ENCODE data around the gene ANK3. TPM values are rescaled to one million over a fixed set of nuclear protein-coding genes. Genes with fewer than 3 reads are reported as not detected.

The ANK3 gene
- total and polyA plus RNA-seq, 2 donors (not counting 1 experiment from before 2014, with no cell fraction given), result 0.50 to 0.79 TPM

DNA sequence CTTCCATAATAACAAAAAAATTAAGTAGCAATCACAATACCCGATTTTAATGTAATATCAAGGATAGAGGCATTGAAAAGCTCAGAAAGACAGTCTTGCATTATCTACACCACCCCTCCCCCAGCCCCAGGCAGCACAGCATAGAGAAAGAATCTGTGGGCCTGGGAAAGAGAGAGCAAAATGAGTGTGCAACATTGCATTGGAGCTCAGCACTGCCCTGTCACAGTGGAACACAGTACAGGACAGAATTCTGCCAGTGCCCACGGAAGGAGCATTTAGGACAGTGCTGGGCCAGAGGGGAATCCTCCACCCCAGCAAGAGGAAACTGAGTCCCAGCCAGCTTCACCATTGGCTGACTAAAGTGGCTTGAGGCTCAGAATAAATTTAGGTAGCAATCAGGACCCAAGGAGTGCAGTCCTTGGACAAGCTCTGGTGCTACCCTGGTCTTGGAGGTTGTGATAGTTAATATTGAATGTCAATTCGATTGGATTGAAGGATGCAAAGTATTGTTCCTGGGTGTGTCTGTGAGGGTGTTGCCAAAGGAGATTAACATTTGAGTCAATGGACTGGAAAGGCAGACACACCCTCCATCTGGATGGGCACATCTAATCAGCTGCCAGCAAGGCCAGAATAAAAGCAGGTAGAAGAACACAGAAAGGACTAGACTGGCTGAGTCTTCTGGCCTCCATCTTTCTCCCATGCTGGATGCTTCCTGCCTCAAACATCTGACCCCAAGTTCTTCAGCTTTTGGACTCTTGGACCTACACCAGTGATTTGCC is 234.4 kb downstream of the ANK3 start:
- TF ChIP-seq, protein P1, sequence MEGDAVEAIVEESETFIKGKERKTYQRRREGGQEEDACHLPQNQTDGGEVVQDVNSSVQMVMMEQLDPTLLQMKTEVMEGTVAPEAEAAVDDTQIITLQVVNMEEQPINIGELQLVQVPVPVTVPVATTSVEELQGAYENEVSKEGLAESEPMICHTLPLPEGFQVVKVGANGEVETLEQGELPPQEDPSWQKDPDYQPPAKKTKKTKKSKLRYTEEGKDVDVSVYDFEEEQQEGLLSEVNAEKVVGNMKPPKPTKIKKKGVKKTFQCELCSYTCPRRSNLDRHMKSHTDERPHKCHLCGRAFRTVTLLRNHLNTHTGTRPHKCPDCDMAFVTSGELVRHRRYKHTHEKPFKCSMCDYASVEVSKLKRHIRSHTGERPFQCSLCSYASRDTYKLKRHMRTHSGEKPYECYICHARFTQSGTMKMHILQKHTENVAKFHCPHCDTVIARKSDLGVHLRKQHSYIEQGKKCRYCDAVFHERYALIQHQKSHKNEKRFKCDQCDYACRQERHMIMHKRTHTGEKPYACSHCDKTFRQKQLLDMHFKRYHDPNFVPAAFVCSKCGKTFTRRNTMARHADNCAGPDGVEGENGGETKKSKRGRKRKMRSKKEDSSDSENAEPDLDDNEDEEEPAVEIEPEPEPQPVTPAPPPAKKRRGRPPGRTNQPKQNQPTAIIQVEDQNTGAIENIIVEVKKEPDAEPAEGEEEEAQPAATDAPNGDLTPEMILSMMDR (conservative IDR thresholded peaks at IDR 0.05 in 1 of 2, IDR thresholded peaks at IDR 0.05 in 1 of 2; ENCODE audit: low read depth in 1 of 2, low read length in 2 of 2), result no peak
- no peak for TF ChIP-seq EZH2 (IDR thresholded peaks at IDR 0.05; ENCODE audit: low read length, missing control alignments)
- Histone ChIP-seq H3K79me2 (ENCODE audit: control insufficient read depth, insufficient read depth, low read length) (no peaks in the 10 kb centered on the region), H3K4me2 (ENCODE audit: extremely low read depth, insufficient read depth, low read length) (no peak overlapping the region), H3K27ac (ENCODE audit: insufficient read depth, low read length) (no peak overlapping the region), H3K4me1 (ENCODE audit: control insufficient read depth, extremely low read depth, insufficient read depth, low read length) (no peaks in the 10 kb centered on the region), H4K20me1 (ENCODE audit: control insufficient read depth, extremely low read depth, insufficient read depth, low read length) (no peaks in the 10 kb centered on the region), H2AFZ (ENCODE audit: low read length) (no peak overlapping the region), H3K36me3 (ENCODE audit: control insufficient read depth, insufficient read depth, low read length) (no peaks in the 10 kb centered on the region), H3K27me3 (ENCODE audit: control insufficient read depth, insufficient read depth, low read length) (no peaks in the 10 kb centered on the region), H3K9ac (ENCODE audit: insufficient read depth, low read length) (no peak overlapping the region), H3K9me3 (ENCODE audit: control insufficient read depth, insufficient read depth, low read depth, low read length) (no peaks in the 10 kb centered on the region), H3K4me3 (replicated peaks in 1 of 4; ENCODE audit: control extremely low read depth in 1 of 4, insufficient read depth in 1 of 4, low read depth in 3 of 4, low read length in 4 of 4) (no peak overlapping the region)
- no peak for DNase-seq (ENCODE audit: low read depth in 2 of 2)

DNA sequence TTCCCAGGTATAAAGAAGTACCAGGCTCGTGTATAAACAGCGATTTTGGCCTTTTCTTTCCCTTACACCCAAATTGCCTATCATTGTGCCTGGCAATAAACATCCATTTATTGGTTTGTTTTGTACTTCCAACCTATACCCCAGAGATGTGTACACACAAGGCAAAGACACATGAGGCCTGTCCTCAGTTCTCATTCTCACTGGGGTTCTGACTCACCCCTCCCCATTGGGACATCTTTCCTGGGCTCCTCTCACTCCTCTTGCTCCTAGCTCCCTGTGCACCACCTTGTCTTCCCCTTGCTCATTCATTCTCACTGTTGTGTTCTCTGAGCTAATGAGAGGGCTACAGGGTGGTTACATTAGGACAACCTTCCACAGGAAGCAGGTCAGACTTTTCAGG is 240.7 kb downstream of the ANK3 start:
- no peak overlapping the region for H3K4me2 ChIP-seq (ENCODE audit: extremely low read depth, insufficient read depth, low read length)
- no peak overlapping the region for H2AFZ ChIP-seq (ENCODE audit: low read length)
- H3K36me3 ChIP-seq (ENCODE audit: control insufficient read depth, insufficient read depth, low read length), result no peaks in the 10 kb centered on the region
- H3K79me2 ChIP-seq (ENCODE audit: control insufficient read depth, insufficient read depth, low read length), result no peaks in the 10 kb centered on the region
- TF ChIP-seq EZH2 (IDR thresholded peaks at IDR 0.05; ENCODE audit: low read length, missing control alignments), result no peak
- TF ChIP-seq, protein P1 (conservative IDR thresholded peaks at IDR 0.05 in 1 of 2, IDR thresholded peaks at IDR 0.05 in 1 of 2; ENCODE audit: low read depth in 1 of 2, low read length in 2 of 2), result no peak
- no peak overlapping the region for H3K9ac ChIP-seq (ENCODE audit: insufficient read depth, low read length)
- no peak for DNase-seq (ENCODE audit: low read depth in 2 of 2)
- H3K27ac ChIP-seq (ENCODE audit: insufficient read depth, low read length), result no peak overlapping the region
- no peak overlapping the region for H3K4me3 ChIP-seq (replicated peaks in 1 of 4; ENCODE audit: control extremely low read depth in 1 of 4, insufficient read depth in 1 of 4, low read depth in 3 of 4, low read length in 4 of 4)
- no peaks in the 10 kb centered on the region for H4K20me1 ChIP-seq (ENCODE audit: control insufficient read depth, extremely low read depth, insufficient read depth, low read length)
- H3K9me3 ChIP-seq (ENCODE audit: control insufficient read depth, insufficient read depth, low read depth, low read length), result no peaks in the 10 kb centered on the region
- H3K4me1 ChIP-seq (ENCODE audit: control insufficient read depth, extremely low read depth, insufficient read depth, low read length), result no peaks in the 10 kb centered on the region
- no peaks in the 10 kb centered on the region for H3K27me3 ChIP-seq (ENCODE audit: control insufficient read depth, insufficient read depth, low read length)

DNA sequence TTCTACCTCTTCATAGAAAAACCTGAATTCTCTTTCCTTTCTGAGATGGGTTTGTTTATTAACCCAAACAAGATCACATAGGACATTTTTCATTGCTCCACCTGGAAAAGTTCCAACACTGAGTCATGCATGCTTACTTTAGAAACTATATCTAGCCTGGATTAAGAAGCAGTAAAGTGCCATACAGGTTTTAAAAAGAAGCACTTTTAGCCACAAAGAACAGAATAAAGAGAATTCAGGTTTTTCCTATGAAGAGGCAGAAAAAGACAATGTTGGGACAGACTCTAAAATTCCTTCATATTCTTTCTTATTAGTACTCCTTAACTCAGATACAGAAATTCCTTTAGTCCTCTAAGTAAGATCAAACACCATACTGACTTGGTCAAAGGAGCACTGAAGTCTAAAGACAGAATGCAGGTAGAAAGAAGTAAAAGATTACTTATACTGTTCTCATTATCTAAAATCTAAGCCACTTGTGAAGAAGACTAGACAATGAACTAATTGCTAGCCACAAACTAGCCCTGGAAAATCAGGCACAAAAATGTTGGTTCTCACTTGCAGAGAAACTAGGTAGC is 241.3 kb downstream of the ANK3 start:
- no peaks in the 10 kb centered on the region for H3K27me3 ChIP-seq (ENCODE audit: control insufficient read depth, insufficient read depth, low read length)
- no peaks in the 10 kb centered on the region for H3K4me1 ChIP-seq (ENCODE audit: control insufficient read depth, extremely low read depth, insufficient read depth, low read length)
- H2AFZ ChIP-seq (ENCODE audit: low read length), result no peak overlapping the region
- no peaks in the 10 kb centered on the region for H4K20me1 ChIP-seq (ENCODE audit: control insufficient read depth, extremely low read depth, insufficient read depth, low read length)
- H3K9me3 ChIP-seq (ENCODE audit: control insufficient read depth, insufficient read depth, low read depth, low read length), result no peaks in the 10 kb centered on the region
- H3K9ac ChIP-seq (ENCODE audit: insufficient read depth, low read length), result no peak overlapping the region
- no peak overlapping the region for H3K4me3 ChIP-seq (replicated peaks in 1 of 4; ENCODE audit: control extremely low read depth in 1 of 4, insufficient read depth in 1 of 4, low read depth in 3 of 4, low read length in 4 of 4)
- no peak overlapping the region for H3K4me2 ChIP-seq (ENCODE audit: extremely low read depth, insufficient read depth, low read length)
- TF ChIP-seq, protein P1 (conservative IDR thresholded peaks at IDR 0.05 in 1 of 2, IDR thresholded peaks at IDR 0.05 in 1 of 2; ENCODE audit: low read depth in 1 of 2, low read length in 2 of 2), result no peak
- no peak for TF ChIP-seq EZH2 (IDR thresholded peaks at IDR 0.05; ENCODE audit: low read length, missing control alignments)
- peak; percentile 86 to 89 for DNase-seq (ENCODE audit: low read depth in 2 of 2)
- no peak overlapping the region for H3K27ac ChIP-seq (ENCODE audit: insufficient read depth, low read length)
- H3K79me2 ChIP-seq (ENCODE audit: control insufficient read depth, insufficient read depth, low read length), result no peaks in the 10 kb centered on the region
- no peaks in the 10 kb centered on the region for H3K36me3 ChIP-seq (ENCODE audit: control insufficient read depth, insufficient read depth, low read length)

All from fibroblast of lung (primary cell).